A549 (cell line): ENCODE results near the gene UBXN7. TPM values are rescaled to one million over a fixed set of nuclear protein-coding genes. Genes with fewer than 3 reads are reported as not detected.

Experiments used
- ATAC-seq, 2 experiments: fragments of 200-7000 bp in 1 of 2; fragments of >200 bp in 1 of 2; cut with Nextera tagmentation in 1 of 2; cut with Tn5 transposase in 1 of 2; 3 replicates each; pipeline versions ENCODE4 v1.8.0 to v1.9.1; 2018 to 2020; ENCODE audit warnings: mild to moderate bottlenecking in 1 of 2, moderate library complexity in 1 of 2
- CTCF ChIA-PET: fragments of 300-600 bp; sonication (Branson Sonifier 250); formaldehyde crosslinking; extraction: SDS; loops from one replicate; lab custom pipeline; 2021; ENCODE audit warnings: antibody characterized with exemption, inconsistent platforms; lab: Yijun Ruan, JAX
- POLR2A ChIA-PET: fragments of 350-600 bp; formaldehyde crosslinking; extraction: SDS; loops from one replicate; lab custom pipeline; 2021; ENCODE audit warnings: antibody characterized with exemption, inconsistent platforms; lab: Yijun Ruan, JAX
- DNase-seq, 2 experiments: peaks; one replicate each; pipeline versions ENCODE4 v3.0.0 to v3.0.0-alpha.2; 2011 to 2016; ENCODE audit warnings: low read depth in 1 of 2, low spot score in 1 of 2
- FAIRE-seq: peaks from 2 replicates; lab custom pipeline; 2011; peaks lifted over from hg19 to GRCh38; lab: Jason Lieb, UNC
- H3K27ac ChIP-seq, 2 experiments: fragments of >200 bp; sonication (Bioruptor Twin); formaldehyde crosslinking; 3 replicates each; pipeline ENCODE4 v1.5.1; 2016 to 2017
- H3K4me1 ChIP-seq: fragments of >200 bp; sonication (Bioruptor Twin); formaldehyde crosslinking; 3 replicates; pipeline ENCODE4 v1.6.1; 2016
- H3K4me2 ChIP-seq: fragments of >200 bp; sonication (Bioruptor Twin); formaldehyde crosslinking; 3 replicates; pipeline ENCODE4 v1.6.1; 2016
- H3K4me3 ChIP-seq: fragments of >200 bp; sonication (Bioruptor Twin); formaldehyde crosslinking; 3 replicates; pipeline ENCODE4 v1.5.1; 2016
- H3K9me3 ChIP-seq: fragments of >200 bp; sonication (Bioruptor Twin); formaldehyde crosslinking; 3 replicates; pipeline ENCODE4 v1.6.1; 2016
- BHLHE40 ChIP-seq: IDR thresholded peaks from 2 replicates; pipeline ENCODE4 v1.6.1; 2012; ENCODE audit warnings: low read depth, low read length, inconsistent platforms
- ESRRA ChIP-seq: fragments of 150-350 bp; IDR thresholded peaks from 2 replicates; pipeline ENCODE4 v1.6.1; 2014; ENCODE audit warnings: mild to moderate bottlenecking, low read length, borderline replicate concordance
- HEYL ChIP-seq: fragments of 250-450 bp; sonication (Bioruptor Pico); IDR thresholded peaks from 2 replicates; pipeline ENCODE4 v1.8.0; 2021; ENCODE audit warnings: mild to moderate bottlenecking, moderate library complexity
- HOXB13 ChIP-seq: fragments of 250-450 bp; sonication (Bioruptor Pico); IDR thresholded peaks from 2 replicates; pipeline ENCODE4 v1.5.0; 2020; ENCODE audit warnings: low read depth, mild to moderate bottlenecking, moderate library complexity
- HOXB5 ChIP-seq: fragments of 250-450 bp; sonication (Bioruptor Pico); IDR thresholded peaks from 2 replicates; pipeline ENCODE4 v1.5.0; 2020; ENCODE audit warnings: mild to moderate bottlenecking, moderate library complexity
- JUNB ChIP-seq: fragments of >200 bp; sonication (Bioruptor Twin); formaldehyde crosslinking; IDR thresholded peaks from 2 replicates; pipeline ENCODE4 v1.6.1; 2016
- KDM1A ChIP-seq: fragments of 200-600 bp; sonication (generic); IDR thresholded peaks from 2 replicates; pipeline ENCODE4 v1.6.1; 2016; ENCODE audit warnings: low read depth, mild to moderate bottlenecking
- KDM5A ChIP-seq: fragments of 200-600 bp; sonication (generic); IDR thresholded peaks from 2 replicates; pipeline ENCODE4 v1.6.1; 2016; ENCODE audit warnings: antibody characterized with exemption, mild to moderate bottlenecking
- MAZ ChIP-seq: fragments of 150-350 bp; IDR thresholded peaks from 2 replicates; pipeline ENCODE4 v1.6.1; 2014; ENCODE audit warnings: antibody characterized with exemption, low read depth, low read length, borderline replicate concordance
- MYC ChIP-seq: IDR thresholded peaks from 2 replicates; pipeline ENCODE4 v1.6.1; 2012; ENCODE audit warnings: mild to moderate bottlenecking, inconsistent platforms, low read length, improper control_type of control experiment, borderline replicate concordance
- POLR2A ChIP-seq: IDR thresholded peaks from 2 replicates; pipeline ENCODE4 v1.6.1; 2012; ENCODE audit warnings: mild to moderate bottlenecking, low read length
- RCOR1 ChIP-seq: fragments of 150-350 bp; IDR thresholded peaks from 2 replicates; pipeline ENCODE4 v1.6.1; 2014; ENCODE audit warnings: antibody characterized with exemption, low read length, low read depth
- ZFP36 ChIP-seq: fragments of 450-650 bp; IDR thresholded peaks from 2 replicates; pipeline ENCODE4 v1.6.1; 2014; ENCODE audit warnings: borderline replicate concordance; ENCODE audit not compliant: partially characterized antibody
- WGBS: methylation state at CpG from one replicate; pipeline ENCODE4 v1.1.6; 2017; ENCODE audit errors: missing lambda C conversion rate; 5-methylcytosine and 5-hydroxymethylcytosine counted together
- polyA plus RNA-seq, 4 experiments: library from polyadenylated mRNA; depleted of rRNA in 3 of 4; stranded (reverse); fragments of >200 nt; fragmentation: RNase III in 1 of 4; extraction: RNeasy Plus Mini Kit Qiagen cat#74134 plus additional on column Dnase treatment in 1 of 4; gene quantifications; 2 replicates in 3 of 4; 3 replicates in 1 of 4; pipeline ENCODE4 v1.2.3, GENCODE V29; 2011 to 2017
- TF ChIP-seq, protein P1 (sequence below): fragments of 200-600 bp; sonication (generic); IDR thresholded peaks from 2 replicates; pipeline ENCODE4 v1.6.1; 2016; ENCODE audit warnings: antibody characterized with exemption, mild to moderate bottlenecking, moderate library complexity
- TF ChIP-seq, protein P2 (sequence below): fragments of >200 bp; sonication (Bioruptor Twin); formaldehyde crosslinking; IDR thresholded peaks from 2 replicates; pipeline ENCODE4 v1.6.1; 2016
- TF ChIP-seq, protein P3 (sequence below): IDR thresholded peaks from 2 replicates; pipeline ENCODE4 v1.6.1; 2012

The UBXN7 gene
- polyA plus RNA-seq, 2 of the 4 experiments (the other 2 are of a cell fraction): 7.9 to 14.5 TPM

DNA sequence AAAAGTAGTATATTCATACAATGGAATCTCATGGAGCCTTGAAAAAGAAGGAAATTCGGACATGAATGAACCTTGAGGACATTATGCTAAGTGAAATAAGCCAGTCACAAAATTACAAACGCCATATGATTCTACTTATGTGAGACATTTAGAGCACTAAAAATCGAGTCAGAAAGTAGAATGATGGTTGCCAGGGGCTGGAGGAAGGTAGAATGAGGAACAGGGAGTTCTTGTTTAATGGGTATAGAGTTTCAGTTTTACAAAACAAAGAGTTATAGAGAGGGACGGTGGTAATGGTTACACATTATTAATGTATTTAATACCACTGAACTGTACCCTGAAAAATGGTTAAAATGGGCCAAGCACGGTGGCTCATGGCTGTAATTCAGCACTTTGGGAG lies 19.5 kb downstream of the UBXN7 start:
- Histone ChIP-seq H3K4me1 (peaks cover 10% of the 10 kb centered on the region; the same call in 2 of the 3 replicates), H3K9me3 (no peaks in the 10 kb centered on the region), H3K4me2 (no peak overlapping the region), H3K4me3 (no peak overlapping the region)
- FAIRE-seq: no peak
- ChIA-PET POLR2A (no interaction called here), CTCF (no interaction called here)
- no peak for DNase-seq
- WGBS: 83% methylated on average over 5 of the region's 5 CpGs
- no peak for ATAC-seq
- TF ChIP-seq MYC (no peak), HOXB5 (CRISPR knock-in tag) (no peak), MAZ (no peak), BHLHE40 (no peak), HOXB13 (CRISPR knock-in tag) (no peak), ZFP36 (no peak)
- TF ChIP-seq, protein P1, sequence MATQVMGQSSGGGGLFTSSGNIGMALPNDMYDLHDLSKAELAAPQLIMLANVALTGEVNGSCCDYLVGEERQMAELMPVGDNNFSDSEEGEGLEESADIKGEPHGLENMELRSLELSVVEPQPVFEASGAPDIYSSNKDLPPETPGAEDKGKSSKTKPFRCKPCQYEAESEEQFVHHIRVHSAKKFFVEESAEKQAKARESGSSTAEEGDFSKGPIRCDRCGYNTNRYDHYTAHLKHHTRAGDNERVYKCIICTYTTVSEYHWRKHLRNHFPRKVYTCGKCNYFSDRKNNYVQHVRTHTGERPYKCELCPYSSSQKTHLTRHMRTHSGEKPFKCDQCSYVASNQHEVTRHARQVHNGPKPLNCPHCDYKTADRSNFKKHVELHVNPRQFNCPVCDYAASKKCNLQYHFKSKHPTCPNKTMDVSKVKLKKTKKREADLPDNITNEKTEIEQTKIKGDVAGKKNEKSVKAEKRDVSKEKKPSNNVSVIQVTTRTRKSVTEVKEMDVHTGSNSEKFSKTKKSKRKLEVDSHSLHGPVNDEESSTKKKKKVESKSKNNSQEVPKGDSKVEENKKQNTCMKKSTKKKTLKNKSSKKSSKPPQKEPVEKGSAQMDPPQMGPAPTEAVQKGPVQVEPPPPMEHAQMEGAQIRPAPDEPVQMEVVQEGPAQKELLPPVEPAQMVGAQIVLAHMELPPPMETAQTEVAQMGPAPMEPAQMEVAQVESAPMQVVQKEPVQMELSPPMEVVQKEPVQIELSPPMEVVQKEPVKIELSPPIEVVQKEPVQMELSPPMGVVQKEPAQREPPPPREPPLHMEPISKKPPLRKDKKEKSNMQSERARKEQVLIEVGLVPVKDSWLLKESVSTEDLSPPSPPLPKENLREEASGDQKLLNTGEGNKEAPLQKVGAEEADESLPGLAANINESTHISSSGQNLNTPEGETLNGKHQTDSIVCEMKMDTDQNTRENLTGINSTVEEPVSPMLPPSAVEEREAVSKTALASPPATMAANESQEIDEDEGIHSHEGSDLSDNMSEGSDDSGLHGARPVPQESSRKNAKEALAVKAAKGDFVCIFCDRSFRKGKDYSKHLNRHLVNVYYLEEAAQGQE: no peak
- TF ChIP-seq, all 56 proteins: peak for 0
- H3K27ac ChIP-seq: no peak overlapping the region

DNA sequence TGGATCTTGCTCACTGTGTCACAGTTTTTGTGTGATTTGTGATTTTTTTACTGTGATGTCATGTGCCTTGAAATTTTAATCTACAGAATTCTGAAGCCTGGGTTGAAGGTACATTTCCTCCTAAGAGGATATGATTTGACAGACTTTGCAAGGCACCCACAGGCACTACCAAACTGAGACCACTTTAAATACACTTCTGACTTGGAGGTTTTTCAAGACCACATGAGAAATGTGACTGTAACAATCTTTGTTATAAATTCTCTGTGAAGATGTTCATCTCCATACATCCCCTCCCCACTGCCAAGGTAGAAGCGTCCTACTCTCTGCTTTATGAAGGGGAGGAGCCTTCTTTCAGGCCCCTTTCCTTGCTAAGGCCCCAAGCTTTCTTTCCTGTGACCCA lies 22.8 kb downstream of the UBXN7 start:
- FAIRE-seq: no peak
- TF ChIP-seq ESRRA (no peak), JUNB (no peak), RCOR1 (no peak), POLR2A (no peak), HEYL (CRISPR knock-in tag) (no peak)
- TF ChIP-seq, protein P2, sequence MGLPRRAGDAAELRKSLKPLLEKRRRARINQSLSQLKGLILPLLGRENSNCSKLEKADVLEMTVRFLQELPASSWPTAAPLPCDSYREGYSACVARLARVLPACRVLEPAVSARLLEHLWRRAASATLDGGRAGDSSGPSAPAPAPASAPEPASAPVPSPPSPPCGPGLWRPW: no peak
- TF ChIP-seq, protein P3, sequence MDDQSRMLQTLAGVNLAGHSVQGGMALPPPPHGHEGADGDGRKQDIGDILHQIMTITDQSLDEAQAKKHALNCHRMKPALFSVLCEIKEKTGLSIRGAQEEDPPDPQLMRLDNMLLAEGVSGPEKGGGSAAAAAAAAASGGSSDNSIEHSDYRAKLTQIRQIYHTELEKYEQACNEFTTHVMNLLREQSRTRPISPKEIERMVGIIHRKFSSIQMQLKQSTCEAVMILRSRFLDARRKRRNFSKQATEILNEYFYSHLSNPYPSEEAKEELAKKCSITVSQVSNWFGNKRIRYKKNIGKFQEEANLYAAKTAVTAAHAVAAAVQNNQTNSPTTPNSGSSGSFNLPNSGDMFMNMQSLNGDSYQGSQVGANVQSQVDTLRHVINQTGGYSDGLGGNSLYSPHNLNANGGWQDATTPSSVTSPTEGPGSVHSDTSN: no peak

DNA sequence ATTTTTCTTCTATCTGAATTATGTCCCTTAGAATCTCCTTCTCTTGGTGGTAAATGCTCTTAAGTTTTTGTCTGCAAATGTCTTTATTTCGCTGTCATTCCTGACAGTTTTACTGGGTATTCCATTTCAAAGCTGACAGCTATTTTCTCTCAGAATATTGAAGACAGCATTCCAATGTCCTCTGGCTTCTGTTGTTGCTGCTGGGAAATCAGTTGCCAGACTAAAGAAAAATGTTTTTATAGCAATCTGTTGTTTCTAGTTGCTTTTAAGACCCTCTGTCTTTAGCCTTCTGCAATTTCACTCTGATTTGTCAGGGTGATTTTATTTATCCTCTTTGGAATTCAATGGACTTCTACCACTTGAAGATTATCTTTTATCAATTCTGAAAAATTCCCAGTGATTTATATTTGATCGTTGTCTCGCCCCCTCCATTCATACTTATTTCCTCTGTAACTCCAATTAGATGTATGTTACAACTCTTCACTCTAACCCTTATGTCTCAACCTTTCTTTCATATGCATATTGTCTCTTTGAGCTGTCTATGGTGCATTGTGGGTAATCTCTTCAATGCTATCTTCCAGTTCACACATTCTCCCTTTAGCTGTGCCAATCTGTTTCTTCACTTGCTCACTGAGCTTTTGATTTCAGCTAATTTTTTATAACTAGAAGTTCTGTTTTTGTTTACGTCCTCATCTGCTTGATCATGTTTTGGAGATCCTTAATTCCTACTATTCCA lies 23.5 kb downstream of the UBXN7 start:
- no peaks in the 10 kb centered on the region for H3K9me3 ChIP-seq
- no peak overlapping the region for H3K4me2 ChIP-seq
- FAIRE-seq (no peak), ATAC-seq (no peak), DNase-seq (no peak)
- no peak overlapping the region for H3K27ac ChIP-seq
- ChIA-PET POLR2A (no interaction called here), CTCF (no interaction called here)
- WGBS: 97% methylated on average over 4 of the region's 4 CpGs
- peaks cover 10% of the 10 kb centered on the region; the same call in 1 of the 3 replicates for H3K4me1 ChIP-seq
- H3K4me3 ChIP-seq: no peak overlapping the region
- TF ChIP-seq KDM5A: no peak
- no peak for TF ChIP-seq KDM1A

More for the DNA sequence above, 22.8 kb downstream of the UBXN7 start:
- POLR2A ChIA-PET: no interaction called here
- DNase-seq (no peak), ATAC-seq (no peak)
- Histone ChIP-seq H3K27ac (no peak overlapping the region), H3K4me2 (no peak overlapping the region), H3K9me3 (no peaks in the 10 kb centered on the region), H3K4me1 (peaks cover 10% of the 10 kb centered on the region; the same call in 2 of the 3 replicates), H3K4me3 (no peak overlapping the region)
- 86% methylated on average over 1 of the region's 1 CpG for WGBS
- CTCF ChIA-PET: interaction anchor here (0.6 kb wide), 4 partner anchors 63 to 165 kb away, joined by 3 to 5 read pairs (median 4); no protein-coding TSS in a partner anchor
